Measurements from ENCODE around the gene EHD4.

EHD4 gene

DNA sequence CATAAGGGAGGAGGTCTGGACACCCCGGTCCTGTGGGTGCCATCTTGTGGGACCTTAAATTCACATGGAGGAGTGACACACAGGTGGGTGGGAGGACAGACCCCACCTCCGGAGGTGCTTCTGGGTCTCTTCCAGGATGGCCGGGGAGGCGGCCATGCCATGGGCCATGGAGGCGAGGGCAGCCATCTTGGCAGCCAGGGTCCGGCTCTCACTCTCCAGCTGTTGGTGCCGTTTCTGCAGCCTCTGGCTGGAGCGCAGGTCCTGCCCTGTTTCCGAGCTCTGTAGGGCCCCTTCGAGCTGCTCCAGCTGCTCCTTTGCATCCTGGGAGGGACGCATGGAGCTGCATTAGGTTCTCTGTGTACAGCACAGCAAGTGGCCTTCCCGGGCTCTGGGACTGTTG lies 97.6 kb downstream of the EHD4 start:
- DNase-seq = no peak

DNA sequence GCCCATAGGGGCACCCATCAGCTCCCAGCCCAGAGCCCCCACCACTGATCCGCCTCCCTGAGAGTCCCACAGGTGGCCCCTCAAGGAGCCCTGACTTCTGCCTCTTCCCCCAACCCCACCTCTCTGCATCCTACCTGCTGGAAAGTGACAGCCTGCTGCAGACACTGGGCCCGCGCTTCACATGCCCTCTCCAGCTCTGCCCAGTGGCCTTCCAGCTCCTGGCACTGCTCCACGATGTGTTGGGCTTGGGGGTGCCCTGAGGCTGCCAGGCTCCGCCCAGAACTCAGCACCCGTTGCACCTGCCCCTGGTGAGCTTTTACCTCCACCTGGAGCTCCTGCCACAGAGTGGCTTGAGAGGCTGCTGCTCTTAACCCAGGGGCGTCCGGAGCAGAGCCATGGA lies 98.6 kb downstream of the EHD4 start:
- no peak for DNase-seq

DNA sequence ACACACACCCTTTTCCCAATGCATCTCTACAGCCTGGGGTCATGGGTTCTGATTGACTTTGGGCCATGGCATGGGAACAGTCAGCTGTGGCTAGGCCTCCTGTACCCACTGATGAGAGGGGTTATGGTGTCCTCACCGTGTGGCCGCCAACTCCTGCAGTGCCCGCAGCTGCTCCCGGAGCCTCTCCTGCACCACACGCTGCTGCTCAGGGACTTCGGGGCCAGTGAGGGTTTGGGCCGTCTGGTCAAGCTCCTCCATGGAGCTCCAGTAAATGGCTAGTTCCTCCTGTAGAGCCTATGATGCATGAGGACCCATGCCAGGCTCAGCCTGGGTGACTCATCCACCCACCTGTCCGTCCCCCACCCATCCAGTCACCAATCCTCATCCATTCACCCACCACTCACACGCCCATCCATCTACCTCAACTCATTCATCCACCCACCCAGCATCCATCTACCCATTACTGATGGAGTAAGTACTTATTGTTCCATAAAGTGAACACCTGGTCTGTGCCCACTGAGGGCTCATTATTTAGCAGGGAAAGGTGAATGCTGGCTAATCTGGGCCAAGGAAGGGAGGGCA lies 100.1 kb downstream of the EHD4 start:
- DNase-seq = no peak

DNA sequence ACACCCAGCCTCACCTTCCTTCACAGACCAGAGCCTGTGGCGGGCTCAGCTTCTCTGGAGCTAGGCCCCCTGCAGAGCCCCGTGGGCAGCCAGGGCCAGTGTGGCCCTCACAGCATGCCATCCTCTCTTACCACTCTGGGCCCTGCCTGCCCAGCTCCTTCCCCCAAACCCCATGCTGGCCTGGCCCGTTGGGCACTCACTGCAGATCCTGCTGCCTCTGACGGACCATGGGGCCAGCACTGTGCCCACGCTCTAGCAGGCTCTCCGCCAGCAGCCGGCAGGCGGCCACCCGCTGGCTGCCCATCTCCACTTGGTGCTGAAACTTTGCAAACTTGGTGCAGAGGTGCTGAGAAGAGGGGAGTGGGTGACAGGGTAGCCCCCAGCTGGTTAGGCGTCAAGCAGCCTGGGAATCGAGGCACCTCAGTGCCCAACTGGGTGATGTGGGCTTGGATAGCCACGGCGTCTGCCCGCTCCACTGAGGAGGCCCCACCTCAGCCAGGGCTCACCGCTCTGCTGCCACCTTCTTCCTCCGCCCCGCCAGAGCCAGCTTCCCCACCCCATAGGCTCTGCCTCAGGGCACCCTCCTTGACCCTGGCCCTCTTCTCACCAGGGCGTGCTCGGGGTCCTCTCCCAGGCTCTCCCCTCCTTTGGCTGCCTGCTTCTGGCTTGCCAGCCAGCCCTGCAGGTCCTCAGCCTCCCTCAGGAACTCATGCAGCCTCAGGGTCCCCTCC lies 101.0 kb downstream of the EHD4 start:
- no peak for DNase-seq

DNA sequence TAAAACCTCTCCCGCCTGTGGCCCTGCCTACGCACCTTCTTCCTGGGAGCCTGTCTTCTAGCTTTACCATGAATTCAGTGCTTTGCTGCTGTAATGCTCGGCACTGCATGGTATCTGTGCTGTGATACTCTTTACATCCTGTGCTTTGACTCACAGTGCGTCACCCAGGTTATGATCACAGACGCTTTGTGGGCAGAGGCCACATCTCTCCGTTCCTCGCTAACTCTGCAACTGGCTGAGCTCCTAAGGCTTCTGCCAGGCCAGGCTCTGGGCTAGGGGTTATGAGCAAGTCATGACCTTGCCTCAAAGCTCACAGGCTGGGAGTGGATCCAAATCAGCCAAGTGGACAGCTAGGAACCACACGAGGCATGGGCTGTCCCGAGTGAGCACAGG lies 101.7 kb downstream of the EHD4 start:
- no peak for DNase-seq

DNA sequence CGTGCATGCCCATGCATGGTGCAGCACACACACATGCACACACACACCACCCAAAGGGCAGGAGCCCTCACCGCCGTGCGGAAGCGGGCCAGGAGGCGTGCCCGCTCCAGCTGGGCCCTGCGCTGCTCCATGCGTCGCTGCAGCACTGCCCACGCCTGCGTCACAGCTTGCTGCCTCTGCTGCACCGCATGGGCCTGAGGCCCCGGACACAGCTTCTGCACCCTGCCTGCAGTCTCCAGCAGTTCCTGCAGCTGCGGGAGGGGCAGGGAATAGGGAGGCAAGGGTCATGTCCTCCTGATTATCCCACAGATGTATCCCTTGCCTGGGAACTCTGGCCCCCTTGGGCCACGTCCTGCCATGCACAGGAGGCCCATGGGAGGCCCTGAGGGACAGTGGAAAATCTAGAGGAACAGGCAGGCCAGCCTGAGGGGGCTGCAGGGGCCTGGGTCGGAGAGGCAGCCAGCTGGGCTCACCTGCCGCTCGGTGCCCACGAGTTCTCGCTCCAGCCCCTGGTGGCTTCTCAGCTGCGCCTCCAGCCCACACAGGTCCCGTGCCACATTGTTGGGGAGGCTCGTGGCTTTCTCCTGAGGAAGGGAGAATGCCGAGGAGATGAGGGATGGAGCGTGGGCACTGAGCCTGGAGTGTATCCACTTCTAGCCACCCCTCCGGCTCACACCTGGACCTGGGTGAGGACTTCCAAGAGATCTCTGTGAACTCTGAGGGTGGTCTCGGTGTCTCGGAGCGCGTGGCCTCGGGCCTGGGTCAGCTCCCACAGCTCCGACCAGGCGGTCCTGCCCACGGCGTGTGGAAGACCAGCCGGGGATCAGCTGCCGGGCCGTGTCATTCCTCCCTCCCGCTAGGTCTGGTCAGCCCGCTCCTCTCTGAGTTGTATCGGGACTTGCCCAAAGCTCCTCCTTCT lies 102.3 kb downstream of the EHD4 start:
- DNase-seq = no peak

DNA sequence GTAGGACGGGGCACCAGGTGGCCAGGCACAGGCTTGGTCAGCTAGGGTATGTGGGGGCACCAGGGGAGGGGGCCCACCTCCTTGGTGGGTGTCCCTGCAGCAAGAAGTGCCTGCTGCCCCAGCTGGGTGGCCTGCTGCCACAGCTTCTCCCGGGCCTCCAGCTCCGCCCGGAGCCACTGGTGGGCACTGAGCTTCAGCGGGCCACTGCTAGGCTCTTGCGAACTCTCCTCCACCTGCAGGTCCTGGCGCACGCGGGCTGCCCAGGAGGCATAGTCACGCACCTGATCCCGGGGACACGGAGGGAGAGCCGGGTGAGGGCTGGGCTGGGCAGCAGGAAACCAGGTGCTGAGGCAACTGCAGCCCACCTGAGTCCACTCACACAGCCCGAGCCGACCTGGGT lies 104.0 kb downstream of the EHD4 start:
- DNase-seq = no peak

DNA sequence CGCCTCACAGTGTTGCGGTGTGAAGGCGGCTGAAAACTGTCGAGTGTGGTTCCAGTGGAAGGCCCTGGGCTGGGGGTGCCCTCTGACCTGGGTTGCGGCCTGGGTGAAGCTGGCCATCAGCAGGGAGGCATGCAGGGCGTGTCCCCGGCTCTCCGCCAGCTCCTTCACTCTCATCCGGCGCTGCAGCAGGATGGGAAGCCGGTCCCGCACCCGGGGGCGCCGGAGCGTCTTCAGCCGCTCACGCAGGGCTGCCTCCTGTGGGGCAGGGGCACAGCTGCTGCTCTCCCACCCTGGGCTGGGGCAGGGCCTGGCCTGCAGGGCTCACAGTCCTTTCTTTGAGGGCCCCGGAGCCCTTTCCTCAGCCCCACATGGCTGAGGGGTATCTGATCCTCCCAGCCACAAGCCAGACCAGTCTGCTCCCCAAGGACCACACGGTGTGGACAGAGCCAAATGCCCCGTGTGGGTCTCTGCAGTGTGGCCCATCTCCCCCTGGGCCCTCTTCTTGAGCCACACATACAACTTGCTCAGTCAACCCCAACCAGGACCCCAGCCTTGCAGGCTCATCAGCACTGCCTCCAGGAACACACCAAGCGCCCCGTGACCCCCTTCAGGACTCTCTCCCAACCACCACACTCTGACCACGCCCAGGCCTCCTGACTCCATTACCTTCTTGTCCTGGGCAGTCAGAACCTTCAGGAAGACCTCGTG lies 105.3 kb downstream of the EHD4 start:
- no peak for DNase-seq

DNA sequence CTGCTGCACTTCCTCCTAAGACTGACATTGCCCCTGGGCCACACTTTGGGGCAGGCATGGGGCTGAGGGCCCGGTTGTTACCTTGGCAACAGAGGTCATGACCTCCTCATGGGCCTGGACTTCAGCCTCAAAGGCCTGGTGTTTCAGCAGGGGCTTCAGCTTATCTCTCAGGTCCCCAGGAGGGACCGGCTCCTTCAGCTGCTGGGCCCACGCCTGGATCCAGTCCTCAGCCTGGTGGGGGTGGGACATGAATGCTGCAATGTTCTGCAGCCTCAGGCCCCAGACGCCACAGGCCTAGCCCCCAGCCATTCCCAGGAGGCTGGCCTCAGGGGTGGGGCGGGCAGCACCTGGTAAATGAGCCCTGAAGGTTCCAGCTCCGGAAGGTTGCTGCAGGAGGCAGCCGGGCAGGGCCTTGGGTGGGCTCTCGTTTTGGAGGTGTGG lies 106.1 kb downstream of the EHD4 start:
- no peak for DNase-seq

DNA sequence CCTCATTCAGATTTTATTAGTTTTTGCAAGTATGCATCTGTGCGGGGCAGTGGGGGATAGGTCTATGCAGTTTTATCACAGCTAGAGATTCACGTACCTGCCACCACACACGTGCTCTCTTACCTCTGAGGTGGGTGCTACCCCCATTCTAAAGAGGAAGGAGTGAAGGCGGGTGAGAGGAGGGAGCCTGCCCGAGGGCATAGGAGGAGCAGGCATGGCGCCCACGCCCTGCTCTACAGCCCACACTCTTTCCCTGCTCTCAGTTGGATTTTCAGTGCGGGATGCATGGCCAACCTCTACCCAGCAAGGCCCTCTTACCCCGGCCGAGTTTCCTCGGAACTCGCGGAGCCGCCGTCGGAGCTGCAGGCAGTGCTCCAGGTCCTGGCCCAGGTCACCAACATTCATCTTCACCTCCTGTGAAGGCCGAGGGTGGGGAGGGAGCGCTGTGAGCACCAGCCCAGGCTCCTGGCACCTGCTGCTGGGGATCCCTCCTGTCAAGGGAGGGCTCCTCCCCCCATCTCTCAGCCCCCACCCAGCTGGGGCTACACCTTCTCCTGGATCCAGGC lies 106.8 kb downstream of the EHD4 start:
- DNase-seq = no peak

DNA sequence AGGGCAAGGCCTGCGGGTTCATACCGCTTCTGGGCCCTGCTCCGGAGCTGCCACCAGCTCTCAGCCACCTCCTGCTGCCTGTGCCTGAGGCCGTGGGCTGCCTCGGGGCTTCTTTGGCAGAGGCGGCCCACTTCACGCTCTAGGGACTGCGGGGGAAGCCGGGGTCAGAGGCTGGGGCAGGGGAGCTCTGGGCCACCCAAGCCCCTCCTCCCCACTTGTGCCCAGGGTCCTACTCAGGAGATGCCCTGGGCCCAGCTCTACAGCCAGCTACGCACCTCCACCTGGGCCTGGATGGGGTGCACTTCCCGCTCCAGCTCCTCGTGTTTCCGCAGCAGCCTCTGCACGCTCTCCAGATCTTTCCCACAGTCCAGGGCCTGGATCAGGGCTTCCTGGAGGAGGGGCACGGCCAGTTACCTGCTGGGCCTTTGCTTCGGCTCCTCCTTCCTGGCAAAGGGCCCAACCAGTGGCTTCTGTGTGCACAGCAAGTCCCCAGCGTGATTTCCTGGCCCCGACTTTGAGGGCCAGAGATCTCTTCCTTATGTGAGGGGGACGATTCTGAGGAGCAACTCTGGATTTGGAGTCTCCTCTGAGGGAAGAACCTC lies 109.7 kb downstream of the EHD4 start:
- DNase-seq = peak; percentile 17

DNA sequence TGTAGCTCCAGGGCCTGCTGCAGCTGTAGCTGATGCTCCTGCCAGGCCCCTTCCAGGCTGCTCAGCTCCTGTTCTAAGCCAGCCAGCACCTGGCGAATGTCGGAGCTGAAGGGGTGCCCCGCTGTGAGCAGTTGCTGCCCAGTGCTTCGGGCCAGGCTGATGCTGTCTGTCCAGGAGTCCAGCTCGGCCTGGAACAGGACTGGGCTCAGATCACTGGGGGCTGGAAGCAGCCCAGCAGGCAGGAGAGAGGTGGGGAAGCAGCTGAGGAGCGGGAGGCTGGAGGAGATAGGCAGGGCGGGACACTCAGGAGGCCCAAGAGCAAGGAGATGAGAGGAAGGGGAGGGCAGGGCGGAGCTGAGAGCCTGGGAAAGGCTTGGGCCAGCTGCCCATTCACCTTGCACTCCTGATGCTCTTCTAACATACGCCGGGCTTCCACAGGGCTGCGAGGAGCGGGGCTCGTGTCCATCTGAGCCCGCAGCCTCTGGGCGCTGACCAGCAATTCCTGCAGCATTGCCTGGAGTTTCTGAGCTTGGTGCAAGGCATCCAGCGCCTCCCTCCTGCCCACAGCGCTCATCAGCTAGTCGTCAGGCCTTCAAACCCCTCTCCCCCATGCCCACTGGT lies 110.5 kb downstream of the EHD4 start:
- DNase-seq = no peak

DNA sequence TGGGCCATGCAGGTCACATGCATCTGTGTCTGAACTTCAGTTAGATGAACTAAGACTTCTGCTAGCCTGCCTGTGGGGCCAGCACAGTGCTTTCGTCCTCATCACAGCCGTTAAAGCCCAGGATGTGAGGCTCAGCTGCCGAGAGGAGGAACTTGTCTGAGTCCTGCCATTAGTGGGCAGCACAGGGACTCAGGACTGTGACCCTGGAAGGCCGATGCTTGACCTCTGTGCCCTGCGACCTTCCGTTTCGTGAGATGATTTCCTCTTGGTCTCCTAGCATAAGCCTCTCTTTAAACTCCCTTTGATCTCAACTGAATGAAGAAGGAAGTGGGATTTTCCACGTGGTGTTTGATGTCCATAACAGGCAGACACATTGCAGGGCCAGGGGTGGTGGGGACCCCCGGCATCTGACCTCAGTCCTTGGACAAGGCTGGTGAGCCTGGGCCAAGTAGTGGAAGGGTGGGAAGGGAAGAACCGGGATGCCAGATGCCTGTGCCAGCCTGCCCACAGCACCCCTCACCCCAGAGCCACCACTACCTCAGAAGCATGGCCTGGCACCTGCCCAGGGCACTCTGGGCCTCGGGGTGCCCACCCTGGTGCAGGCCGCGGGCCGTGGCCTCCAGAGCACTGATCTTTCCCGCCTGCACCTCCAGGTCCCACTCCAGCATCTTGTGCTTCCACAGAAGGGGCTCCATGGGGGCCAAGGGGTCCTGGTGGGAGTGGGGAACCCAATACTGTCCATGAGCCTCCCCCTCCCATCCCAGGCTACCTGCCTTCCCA lies 112.1 kb downstream of the EHD4 start:
- no peak for DNase-seq

DNA sequence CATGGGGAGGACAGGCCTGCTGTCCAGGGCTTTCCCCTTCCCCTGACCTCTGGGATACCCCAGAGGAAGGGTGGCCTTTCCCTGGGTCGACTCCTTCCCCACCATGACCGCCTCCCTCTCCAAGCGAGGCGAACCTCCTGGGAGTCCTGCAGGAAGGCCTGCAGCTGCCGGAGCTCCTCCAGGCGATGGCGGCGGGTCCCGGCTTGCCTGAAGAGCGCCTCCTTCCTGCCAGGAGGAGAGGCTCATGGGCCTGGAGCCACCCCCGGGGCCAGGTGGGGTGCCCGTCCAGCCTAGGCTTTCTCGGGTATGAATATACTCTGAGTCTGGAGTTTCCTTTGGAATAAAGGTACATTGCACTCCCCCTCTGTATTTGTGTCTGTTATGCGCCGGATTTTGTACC lies 113.6 kb downstream of the EHD4 start:
- no peak for DNase-seq

DNA sequence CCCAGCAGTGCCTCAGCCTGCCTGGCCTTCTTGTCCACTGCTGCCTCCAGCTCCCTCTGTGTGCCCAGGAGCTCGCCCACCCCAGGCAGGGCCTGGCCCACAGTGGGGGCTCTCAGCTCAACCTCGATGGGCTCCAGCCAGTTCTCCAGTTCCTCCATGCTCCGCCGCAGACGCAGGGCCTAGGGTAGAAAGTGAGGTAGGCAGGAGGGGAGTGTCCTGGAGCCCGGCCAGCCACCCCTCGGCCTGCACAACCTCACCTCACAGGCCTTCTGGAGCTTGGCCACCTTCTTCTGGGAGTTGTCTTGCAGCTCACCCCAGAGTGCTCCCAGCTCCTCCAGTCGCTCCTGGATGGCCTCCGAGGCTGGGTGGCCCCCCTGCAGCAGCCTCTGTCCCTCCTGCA lies 115.0 kb downstream of the EHD4 start:
- no peak for DNase-seq

DNA sequence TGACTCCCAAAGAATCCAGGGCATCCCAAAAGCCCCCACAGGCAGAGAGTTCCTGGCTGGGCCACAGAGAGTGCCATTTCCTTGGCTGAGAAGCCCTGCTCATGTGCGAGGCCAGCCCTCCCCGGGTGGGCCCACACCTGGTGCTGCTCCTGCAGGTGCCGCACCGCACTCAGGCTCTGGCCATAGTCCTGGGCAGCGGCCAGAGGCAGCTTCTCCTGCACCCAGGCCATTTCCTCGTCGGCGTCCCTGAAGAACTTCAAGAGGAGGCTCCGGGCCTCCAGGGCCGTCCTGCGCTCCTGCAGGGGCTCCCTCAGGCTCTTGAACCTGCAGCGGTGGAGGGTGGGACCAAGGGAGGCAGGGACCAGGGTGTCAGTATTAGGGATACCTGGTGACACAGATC lies 115.6 kb downstream of the EHD4 start:
- no peak for DNase-seq

DNA sequence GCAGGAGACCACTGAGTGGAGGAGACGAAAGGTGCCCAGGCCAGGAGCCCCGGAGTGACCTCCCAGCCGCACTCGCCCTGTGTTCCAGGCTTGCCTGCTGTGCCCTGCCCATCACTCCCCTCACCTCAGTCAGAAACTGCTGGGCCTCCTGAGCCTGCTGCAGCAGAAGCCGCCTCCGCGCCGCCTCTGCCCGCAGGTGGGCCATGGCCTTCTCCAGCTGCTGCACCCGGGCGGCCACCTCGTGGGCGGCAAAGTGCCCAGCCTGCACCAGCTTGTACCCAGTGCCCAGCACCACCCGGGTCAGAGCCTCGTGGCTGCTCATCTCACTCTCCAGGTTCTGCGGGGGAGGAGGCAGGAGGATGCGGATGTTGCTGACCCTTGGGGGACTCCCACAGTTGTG lies 116.1 kb downstream of the EHD4 start:
- no peak for DNase-seq

DNA sequence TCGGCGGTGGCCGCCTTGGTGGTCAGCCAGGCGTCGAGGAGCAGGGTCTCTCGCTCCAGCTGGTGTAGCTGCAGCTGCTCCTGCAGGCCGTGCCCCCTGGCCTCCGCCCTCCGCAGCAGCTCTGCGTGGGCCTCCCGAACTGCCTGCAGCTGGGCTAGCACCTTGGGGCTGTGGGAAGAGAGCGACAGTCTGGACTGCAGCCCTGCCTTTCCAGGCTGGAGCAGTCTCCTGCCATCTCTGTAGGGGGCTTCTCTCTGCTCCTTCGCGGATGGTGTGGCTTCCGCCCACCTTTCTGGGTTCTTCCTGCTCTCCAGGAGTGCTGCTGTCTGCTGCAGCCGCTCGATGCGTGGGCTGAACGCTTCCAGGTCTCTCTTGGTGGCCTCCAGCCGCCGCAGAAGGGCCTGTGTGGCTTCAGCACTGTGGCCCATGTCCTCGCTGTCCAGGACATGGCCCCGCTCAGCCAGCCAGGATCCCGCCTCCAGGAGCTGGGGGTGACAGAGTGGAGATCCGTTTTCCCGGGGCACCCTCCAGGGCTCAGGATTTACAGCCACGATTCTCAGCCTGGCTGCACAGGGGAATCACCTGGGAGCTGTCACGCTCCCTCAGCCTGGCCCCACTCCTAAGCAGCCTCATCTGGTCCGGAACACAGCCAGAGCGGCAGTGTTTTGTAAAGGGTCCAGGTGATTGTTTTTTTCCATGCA lies 116.9 kb downstream of the EHD4 start:
- no peak for DNase-seq

DNA sequence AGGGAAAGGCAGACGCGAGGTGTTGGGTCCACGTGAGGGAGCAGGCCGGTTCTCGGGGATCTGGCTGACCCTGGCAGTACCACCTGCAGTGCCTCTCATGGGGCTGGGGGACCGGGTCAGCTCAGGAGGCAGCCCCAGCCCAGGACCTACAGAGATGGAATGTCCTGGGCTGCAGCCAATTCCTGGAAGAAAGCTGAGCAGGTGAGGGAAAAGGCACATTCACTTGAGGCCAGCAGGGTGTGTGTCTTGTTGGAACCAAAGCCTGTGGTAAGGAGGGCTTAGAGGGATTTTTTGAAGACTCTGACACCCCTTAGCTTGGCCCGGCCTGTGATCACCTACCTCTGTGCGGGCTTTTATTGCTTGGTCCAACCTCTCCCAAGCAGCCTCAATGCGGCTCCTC lies 117.9 kb downstream of the EHD4 start:
- DNase-seq = no peak

DNA sequence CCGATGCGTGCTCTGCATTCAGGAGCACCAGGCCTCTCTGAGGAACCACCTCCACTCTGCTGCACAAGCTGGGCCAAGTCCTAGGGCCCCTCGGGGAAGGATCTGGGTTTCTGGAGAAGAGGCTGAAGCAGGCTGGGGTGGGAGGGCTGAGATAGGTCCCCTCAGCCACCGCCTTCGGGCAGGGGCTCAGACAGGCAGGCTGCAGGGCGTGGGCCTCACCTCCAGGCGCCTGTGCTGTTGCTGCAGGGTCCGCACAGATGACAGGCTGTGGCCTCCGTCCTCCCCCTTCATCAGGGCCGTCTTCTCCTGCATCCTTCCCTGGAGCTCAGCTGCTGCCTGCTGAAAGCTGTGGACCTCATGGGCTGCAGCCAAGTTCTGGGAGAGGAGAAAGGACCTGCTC lies 118.5 kb downstream of the EHD4 start:
- DNase-seq = no peak

All from NCI-H146 (cell line).